Retinal pigment epithelial cell (primary cell): Measurements from ENCODE around the gene ORC4.

Experiments
- DNase-seq: peaks from one replicate; pipeline ENCODE4 v3.0.0-alpha.2; 2010; ENCODE audit warnings: low read depth
- H3K4me3 ChIP-seq: 2 replicates; pipeline ENCODE4 v1.5.1; 2011; ENCODE audit warnings: mild to moderate bottlenecking, low read length, control low read depth, moderate library complexity
- TF ChIP-seq, protein P1 (sequence below): conservative IDR thresholded peaks from 2 replicates; pipeline ENCODE4 v1.5.1; 2011; ENCODE audit warnings: low read depth, low read length, control low read depth, inconsistent platforms

The ORC4 gene

DNA sequence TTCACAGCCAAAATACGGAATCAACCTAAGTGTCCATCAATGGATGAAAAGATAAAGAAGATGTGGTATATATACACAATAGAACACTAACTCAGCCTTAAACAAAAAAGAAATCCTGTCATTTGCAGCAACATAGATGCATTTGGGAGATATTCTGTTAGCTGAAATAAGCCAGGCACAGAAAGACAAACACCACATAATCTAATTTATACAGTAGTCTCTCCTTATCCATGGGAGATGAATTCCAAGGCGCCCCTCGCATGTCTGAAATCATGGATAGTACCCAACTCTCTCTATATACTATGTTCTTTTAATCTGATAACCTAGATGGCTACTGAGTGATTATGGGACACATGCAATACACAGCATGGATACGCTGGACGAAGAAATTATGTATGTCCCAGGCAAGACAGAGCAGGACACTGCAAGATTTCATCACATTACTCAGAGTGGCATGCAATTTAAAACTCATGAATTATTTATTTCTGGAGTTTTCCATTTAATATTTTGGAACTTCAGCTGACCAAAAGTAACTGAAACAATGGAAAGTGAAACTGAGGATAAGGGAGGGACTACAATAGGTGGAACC is 39.5 kb downstream of the ORC4 start:
- H3K4me3 ChIP-seq = no peak overlapping the region
- TF ChIP-seq, protein P1, sequence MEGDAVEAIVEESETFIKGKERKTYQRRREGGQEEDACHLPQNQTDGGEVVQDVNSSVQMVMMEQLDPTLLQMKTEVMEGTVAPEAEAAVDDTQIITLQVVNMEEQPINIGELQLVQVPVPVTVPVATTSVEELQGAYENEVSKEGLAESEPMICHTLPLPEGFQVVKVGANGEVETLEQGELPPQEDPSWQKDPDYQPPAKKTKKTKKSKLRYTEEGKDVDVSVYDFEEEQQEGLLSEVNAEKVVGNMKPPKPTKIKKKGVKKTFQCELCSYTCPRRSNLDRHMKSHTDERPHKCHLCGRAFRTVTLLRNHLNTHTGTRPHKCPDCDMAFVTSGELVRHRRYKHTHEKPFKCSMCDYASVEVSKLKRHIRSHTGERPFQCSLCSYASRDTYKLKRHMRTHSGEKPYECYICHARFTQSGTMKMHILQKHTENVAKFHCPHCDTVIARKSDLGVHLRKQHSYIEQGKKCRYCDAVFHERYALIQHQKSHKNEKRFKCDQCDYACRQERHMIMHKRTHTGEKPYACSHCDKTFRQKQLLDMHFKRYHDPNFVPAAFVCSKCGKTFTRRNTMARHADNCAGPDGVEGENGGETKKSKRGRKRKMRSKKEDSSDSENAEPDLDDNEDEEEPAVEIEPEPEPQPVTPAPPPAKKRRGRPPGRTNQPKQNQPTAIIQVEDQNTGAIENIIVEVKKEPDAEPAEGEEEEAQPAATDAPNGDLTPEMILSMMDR = no peak
- DNase-seq = no peak

DNA sequence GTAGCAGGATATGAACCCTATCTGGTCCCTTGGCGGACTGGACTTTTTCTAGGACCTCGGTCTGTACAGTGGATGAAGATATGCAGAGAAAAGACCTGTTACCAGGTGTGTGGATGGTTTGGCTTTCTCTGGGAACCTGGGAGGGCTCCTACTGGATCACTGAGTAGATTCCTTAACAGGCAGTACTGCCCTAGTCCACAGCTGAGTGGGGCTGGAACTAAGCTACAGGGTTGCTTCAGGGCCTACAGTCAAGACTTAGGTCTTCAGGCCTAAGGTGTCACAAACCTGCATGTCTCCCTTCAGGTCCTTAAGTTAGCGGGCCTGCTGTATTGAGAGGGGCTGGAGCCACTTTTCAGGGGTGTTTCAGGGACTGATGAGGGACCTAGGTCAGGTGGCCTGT is 42.9 kb downstream of the ORC4 start:
- DNase-seq = no peak
- TF ChIP-seq, protein P1 = no peak

DNA sequence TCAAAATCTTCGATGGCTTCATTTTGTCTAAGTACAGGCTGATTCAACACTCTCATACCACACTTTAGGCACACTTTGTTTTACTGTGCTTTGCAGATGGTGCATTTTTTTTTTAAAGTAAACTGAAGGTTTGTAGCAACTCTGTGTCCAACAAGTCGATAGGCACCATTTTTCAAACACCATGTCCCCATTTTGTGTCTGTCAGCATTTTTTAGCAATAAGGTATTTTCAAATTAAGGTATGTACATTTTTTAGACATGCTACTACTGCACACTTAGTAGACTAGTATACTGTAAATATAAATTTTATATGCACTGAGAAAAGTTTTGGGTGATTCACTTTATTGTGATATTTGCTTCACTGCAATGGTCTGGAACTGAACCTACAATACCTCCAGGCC is 44.4 kb downstream of the ORC4 start:
- H3K4me3 ChIP-seq = no peak overlapping the region
- DNase-seq = no peak

More for the DNA sequence above, 42.9 kb downstream of the ORC4 start:
- no peak overlapping the region for H3K4me3 ChIP-seq

DNA sequence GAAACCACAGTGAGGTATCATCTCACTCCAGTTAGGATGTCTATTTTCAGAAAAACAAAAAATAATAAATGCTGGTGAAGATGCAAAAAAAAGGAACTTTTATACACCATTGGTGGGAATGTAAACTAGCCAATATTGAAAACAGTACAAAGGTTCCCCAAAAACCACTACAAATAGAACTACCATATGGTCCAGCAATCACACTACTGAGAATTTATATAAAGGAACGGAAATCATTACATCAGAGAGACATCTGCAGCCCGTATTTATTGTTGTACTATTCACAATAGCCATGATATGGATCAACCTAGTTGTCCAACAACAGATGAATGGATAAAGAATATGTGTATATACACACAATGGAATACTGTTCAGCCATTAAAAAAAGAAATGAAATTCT is 52.0 kb downstream of the ORC4 start:
- TF ChIP-seq, protein P1 = no peak
- no peak for DNase-seq
- no peak overlapping the region for H3K4me3 ChIP-seq

More for the DNA sequence above, 44.4 kb downstream of the ORC4 start:
- TF ChIP-seq, protein P1 = no peak

DNA sequence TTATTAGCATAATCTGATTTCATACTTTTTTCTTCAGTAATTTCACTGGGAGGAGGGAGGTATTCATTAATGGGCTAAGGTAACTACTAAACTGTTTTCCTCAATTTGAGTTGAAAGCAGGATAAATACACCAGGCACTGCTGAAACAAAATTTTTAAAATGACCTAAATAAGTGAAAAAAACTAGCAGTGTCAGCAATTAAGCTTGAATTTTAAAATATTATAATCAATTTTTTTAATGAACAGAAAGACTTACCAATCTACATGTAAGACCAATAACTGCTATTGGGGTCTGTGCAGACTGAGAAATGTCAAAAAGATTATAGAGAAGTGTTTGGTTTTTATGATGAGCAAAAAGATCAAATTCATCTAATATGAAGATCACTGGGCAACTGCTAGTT is 68.4 kb downstream of the ORC4 start:
- DNase-seq = no peak
- TF ChIP-seq, protein P1 = no peak
- no peak overlapping the region for H3K4me3 ChIP-seq

DNA sequence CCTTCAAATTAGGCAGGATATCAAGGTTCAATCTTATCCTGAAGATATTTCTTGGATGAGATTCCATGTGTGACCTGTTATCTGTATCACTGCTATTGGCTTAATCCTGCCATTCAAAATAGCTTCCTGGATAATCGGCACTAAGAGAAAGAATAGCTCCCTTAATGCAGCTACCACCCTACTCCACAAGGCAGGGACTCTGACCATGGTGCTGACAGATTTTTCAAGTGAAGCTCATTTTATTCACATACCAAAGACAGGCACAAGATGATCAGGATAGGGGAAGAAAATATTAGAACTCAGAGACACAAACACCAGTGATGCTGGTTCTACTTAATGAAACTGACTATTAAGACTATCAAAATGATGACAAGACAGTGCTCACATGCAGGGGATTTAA is 74.9 kb downstream of the ORC4 start:
- TF ChIP-seq, protein P1 = no peak
- no peak for DNase-seq
- H3K4me3 ChIP-seq = no peak overlapping the region

DNA sequence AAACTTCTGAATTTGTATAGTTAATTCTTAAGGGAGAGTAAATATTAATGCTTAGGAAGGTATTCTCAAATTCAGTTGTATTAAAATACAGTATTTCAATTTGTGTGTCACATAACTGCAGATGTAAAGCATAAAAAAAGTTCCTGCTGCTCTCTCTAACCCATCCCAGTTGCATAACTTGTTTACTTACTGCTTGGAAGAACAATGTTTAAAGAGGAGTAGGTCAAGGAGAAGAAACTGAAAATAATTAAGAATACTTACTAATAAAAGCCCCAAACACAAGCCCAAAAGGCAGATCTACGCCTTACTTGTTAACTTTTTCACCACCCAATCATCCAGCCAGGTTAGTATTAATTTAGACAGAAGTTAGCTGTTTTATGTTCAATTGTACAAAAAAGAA is 81.2 kb downstream of the ORC4 start:
- no peak overlapping the region for H3K4me3 ChIP-seq
- TF ChIP-seq, protein P1 = no peak
- DNase-seq = no peak
